Stimulated activated CD4-positive, alpha-beta T cell treated with anti-CD3 and anti-CD28 coated beads, TNF-alpha, amount 100 ng/mL, for 48 hours (primary cell): ENCODE measurements around the gene RYR3.
"Not testable (repeated sequence)": the region's sequence is repeated elsewhere in the genome, so short reads cannot be mapped to it uniquely, and the experiment has no call there.

ENCODE experiments used
- DNase-seq, 3 donors: peaks; one replicate each; pipeline ENCODE4 v3.0.0-alpha.2; 2020; ENCODE audit warnings: low read depth in 3 of 3

Gene RYR3

GRCh38 chr15:33757516-33758232 lies 446.9 kb downstream of the RYR3 start:
- no peak for DNase-seq

DNA sequence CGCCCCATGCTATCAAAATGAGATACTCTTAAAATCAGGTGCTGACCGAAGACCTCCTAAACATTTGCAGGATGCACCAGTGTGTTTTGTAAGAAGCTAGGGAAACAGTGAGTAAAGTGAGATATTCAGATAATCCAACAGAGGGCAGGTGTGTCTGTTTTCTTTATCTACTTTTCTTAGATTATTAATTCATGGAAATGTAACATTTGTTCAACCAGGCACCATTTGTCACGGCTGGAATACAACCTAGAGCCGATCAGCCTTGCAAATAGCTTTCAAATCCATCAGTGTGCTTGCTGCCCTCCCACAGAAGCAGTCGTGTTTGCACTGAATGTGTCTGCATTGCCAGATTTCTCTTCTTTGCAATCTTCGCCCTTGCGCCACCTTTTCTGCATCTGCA lies 455.6 kb downstream of the RYR3 start:
- DNase-seq, result no peak

- no peak for DNase-seq
Observed at GRCh38 chr15:33768670-33769190, 458.0 kb downstream of the RYR3 start.

DNA sequence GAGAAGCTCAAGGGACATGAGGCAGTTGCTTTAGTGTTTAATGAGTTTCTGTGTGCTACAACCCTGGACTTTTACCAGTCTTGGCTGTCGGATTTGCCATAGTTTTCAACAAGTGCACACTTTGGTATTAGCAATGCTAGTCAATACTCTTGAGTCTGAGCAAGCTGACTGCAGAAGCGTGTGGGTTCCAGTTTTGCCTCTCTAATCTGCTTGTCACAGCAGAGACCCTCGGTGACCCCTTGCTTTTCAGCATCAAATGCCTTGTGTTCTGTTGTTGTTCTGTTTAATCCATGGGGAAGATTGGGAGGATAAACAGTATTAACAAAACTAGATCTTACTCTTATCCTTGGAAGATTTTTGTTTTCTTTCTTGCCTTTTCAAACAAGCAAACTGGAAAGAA lies 463.2 kb downstream of the RYR3 start:
- DNase-seq, result no peak

DNA sequence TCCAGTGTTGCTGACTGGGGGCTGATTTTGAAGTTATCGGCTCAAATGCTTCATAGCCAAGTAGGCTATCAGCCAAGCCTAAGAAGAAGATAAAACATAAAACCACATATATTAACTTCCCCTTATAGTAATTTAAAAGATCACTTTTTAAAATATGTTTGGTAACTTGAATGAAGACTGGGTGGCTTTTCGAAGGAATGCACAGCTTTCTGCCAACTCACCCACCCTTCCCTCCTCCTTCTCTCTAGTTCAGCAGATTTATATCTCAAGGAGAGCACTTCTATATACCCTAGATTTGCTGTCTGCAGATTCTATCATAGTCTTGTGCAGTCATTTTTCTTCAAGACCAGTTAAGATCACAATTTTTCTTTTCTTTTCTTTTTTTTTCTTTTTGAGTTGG lies 468.1 kb downstream of the RYR3 start:
- DNase-seq, result no peak

DNA sequence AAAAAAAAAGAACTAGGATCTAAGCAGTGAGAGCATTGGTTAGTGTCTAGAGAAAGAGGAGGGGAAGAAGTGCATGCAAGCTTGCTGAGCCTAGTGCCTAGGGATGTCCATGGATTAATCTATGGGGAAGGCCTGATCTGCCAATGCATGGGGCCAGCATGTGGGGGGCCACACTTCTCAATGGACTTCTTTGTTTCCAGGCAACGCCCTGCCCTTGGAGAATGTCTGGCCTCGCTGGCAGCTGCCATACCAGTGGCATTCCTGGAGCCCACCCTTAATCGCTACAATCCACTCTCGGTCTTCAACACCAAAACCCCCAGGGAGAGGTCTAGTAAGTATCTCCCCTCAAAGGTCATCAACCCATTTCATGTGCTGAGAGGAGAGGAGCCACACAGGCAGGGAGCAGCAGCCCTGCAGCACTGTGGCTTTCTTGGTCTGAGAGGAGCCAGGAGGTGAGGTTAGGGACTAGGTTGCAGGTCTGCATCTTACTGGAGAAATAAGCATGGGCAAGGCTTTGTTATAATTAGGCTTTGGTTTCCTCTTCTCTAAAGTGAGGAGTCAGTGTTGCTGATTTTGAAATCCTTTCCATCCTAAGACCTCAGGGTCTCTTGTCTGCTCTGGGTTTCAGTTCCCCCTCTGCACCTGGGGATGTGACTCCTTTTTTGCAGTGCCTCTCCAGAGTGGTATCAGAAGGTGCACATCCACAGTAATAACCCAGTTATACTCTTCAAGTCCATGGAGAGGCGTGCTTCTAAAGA lies 469.4 kb downstream of the RYR3 start:
- no peak for DNase-seq

DNA sequence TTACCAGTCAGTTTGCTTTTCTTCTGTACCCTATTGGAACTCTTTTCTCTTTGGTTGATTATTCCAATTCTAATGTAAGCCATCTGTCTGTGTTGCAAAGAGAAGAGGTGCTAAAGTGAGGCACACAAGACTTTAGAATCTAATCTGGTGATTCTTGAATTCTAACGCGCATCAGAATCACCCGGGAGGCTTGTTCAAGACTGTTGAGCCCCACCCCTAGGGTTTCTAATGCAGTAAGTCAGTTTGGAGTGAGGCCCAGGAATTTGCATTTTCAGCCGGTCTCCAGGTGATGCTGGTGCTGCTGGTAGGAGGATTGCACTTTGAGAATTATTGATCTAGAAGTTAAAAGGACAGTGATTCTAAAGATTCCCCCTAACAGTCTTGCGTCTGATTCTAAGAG lies 472.2 kb downstream of the RYR3 start:
- DNase-seq, result no peak

GRCh38 chr15:33785366-33785765 lies 474.6 kb downstream of the RYR3 start:
- DNase-seq, result no peak

DNA sequence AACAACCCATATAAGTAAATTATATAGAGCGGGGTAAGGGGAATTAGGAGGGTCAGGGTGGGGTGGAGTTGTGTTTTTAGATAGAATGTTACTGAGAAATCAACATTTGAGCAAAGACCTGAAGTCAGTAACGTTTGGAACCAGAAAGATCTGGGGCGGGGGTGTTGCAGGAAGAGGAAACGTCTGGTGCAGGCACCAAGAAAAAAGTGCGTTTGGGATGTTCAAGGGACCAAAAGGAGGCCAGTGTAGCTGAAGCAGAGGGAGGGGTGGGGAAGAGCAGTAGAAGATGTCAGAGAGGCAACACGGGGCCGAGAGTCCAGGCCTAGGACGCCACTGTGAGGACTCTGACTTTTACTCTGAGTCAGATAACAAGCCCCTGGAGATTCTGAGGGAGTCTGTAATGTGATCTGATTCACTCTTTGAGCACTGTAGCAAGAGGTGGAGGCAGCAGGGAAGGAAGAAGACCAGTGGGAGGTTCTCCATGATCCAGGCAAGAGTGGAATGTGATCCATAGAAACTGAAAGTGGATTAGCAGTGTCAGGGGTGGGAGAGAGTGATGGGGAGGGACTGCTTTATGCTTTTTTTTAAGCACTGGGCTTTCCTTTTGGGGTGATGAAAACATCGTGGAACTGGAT lies 478.3 kb downstream of the RYR3 start:
- no peak for DNase-seq

DNA sequence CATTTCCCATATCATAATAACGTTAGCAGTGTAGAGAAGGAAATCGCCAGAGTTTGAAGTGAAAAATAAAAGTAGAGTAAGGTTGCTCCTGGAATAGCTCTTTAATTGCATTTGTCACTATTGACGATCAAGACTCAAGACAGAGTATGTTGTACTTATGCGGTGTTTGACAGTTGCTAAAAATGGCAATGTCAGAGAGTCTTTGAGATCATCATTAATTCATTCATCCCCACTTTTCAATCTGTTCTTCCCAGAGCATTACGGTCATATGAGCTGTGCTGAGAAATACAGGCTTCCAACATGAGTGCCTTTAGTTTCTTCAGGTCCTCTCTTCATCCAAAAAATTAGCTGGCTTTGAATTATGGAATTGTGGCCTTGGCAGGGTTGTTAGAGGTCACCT lies 483.7 kb downstream of the RYR3 start:
- no peak for DNase-seq

DNA sequence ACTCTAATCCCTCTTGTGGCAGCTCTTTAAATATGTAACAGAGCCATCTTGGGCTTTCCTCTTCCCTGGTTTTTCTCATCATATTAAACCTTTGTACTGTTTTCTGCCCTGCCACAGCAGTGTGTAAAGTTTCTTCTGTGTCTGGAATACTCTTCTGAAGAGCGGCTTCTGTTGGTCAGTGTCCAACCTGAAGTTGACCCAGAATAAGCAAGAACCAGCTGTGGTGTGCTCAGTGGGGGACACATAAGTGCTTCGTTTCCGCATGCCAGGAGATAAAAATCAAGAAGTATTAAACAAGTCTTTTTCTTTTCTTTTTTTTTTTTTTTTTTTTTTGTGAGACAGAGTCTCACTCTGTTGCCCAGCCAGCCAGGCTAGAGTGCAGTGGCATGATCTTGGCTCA lies 484.3 kb downstream of the RYR3 start:
- DNase-seq, result no peak

DNA sequence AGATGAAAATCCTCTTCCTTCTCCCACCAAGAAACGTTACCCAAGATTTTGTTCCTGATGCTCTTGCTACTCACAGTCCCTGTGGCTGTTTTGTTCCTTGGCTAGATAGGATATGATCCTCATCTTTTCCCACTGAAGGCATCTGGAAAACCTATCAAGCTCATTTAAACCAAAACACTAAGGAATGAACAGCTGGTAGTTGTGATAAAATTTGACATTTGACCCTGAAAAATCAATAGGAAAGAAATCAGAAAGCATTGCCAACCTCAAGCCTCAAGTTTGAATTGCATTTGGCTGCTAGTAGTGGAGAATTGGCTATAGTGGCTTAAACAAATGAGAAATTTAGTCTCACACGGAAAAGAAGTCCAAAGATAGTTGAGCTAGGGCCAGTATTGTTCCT lies 486.9 kb downstream of the RYR3 start:
- no peak for DNase-seq

GRCh38 chr15:33801954-33802353 lies 491.2 kb downstream of the RYR3 start:
- DNase-seq, result no peak

GRCh38 chr15:33807665-33808064 lies 496.9 kb downstream of the RYR3 start:
- no peak for DNase-seq

DNA sequence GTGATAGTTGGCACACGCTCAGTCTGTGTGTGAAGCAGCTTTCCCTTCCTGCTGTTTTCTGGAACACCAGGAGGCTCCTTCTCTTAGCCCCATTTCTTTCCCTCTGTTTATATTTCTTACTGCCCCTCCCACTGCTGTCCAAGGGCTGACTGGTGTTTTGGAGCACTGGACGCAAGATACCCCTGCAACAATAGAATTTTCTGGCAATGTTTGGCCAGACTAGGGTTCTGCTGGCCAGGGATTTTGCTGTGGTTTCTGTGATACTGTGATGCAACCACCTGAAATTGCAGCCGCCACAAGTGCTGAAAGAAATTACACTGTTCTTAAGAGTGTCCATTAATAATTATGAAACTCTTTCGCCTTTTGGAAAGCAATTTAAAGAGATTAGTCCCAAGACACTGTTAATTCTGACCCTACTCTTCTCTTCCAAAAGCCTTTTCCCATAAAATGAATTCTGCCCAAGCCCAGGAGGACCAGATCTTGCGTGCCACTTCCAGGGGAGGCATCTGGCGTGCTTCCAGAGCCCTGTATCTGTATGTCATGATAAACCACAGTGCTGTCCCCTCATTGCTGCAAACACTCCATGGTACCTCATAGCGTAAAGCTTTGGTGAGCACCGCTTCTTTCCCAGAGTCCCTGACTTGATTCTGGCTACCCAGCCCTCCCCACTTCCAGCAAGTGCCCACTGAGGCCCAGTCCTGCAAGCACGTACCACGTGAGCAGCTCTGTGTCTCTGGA lies 498.1 kb downstream of the RYR3 start:
- no peak for DNase-seq

GRCh38 chr15:33810073-33810595 lies 499.4 kb downstream of the RYR3 start:
- DNase-seq, result no peak

- no peak for DNase-seq
Observed at GRCh38 chr15:33810806-33811205, 500.0 kb downstream of the RYR3 start.

GRCh38 chr15:33813891-33814290 lies 503.1 kb downstream of the RYR3 start:
- no peak for DNase-seq

DNA sequence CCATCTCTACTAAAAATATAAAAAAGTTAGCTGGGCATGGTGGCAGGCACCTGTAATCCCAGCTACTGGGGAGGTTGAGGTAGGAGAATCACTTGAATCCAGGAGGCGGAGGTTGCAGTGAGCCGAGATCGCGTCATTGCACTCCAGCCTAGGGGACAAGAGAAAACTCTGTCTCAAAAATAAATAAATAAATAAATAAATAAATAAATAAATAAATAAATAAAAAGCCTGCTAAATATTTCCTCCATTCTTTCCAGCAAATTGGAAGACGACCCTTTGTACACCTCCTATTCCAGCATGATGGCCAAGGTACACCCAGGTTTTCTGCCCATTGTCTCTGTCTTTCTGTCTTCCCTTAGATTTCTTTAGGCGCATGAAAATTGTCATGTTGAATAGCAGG lies 508.7 kb downstream of the RYR3 start:
- not testable (repeated sequence) for DNase-seq

DNA sequence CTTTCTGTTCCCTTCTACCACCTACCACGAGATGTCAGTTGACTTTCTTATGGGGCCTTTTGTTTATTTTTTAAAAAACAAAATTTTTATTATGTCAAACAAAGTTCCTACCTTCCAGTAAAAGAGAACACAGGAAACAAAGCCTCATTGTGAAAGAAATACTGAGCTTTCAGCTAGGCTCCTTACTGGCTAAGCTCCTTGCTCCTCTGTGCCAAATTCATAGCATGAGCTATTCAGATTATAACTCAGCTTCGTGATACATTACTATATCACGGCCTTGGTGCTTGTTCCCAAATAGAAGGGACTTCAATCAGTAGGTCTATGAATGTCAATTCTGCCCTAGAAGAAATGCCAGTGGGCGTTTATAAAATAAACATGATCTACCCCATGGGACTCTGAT lies 511.7 kb downstream of the RYR3 start:
- no peak for DNase-seq

- no peak for DNase-seq
Observed at GRCh38 chr15:33823119-33823518, 512.4 kb downstream of the RYR3 start.

GRCh38 chr15:33825453-33825852 lies 514.7 kb downstream of the RYR3 start:
- DNase-seq, result no peak
